Liver (tissue), 3 donors: Measurements from ENCODE around the gene RAVER2.

Experiments used
- YY1 ChIP-seq: IDR thresholded peaks from 2 replicates; pipeline ENCODE4 v1.6.1; 2016; ENCODE audit warnings: antibody characterized with exemption, mild to moderate bottlenecking
- TF ChIP-seq, protein P1 (sequence below): IDR thresholded peaks from 2 replicates; pipeline ENCODE4 v1.6.1; 2016; ENCODE audit warnings: antibody characterized with exemption, mild to moderate bottlenecking
- TF ChIP-seq, protein P2 (sequence below): IDR thresholded peaks from 2 replicates; pipeline ENCODE4 v1.6.1; 2016; ENCODE audit warnings: antibody characterized with exemption
- TF ChIP-seq, protein P3 (sequence below): IDR thresholded peaks from 2 replicates; pipeline ENCODE4 v1.6.1; 2016; ENCODE audit warnings: antibody characterized with exemption
- TF ChIP-seq, protein P4 (sequence below): fragments of 150-350 bp; IDR thresholded peaks from 2 replicates; pipeline ENCODE4 v1.5.1; 2017; ENCODE audit warnings: improper control_type of control experiment, low read depth, low read length; ENCODE audit not compliant: missing input control
- TF ChIP-seq, protein P5 (sequence below): IDR thresholded peaks from 2 replicates; pipeline ENCODE4 v1.6.1; 2016; ENCODE audit warnings: antibody characterized with exemption
- donor health status: healthy.
- donor health status: healthy.

DNA sequence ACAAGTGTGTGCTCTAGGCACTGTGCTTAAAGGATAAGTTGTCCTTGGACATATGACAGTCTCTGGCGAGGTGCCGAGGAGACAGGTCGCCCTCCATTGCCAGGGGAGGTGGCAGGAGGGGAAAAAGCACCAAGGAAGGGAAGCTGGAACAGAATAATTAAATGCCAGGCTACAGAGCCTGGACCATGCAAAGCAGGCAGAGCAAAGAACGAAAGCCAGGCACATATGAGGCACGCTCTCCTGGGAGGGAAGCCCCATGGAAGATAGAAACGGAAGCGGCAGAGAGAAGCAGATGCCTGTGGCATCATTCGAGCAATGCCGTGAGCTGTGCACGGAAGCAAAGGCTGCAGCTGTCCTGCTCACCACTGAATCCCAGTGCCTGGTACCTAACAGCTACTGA is 130.2 kb downstream of the RAVER2 start:
- TF ChIP-seq, protein P1, sequence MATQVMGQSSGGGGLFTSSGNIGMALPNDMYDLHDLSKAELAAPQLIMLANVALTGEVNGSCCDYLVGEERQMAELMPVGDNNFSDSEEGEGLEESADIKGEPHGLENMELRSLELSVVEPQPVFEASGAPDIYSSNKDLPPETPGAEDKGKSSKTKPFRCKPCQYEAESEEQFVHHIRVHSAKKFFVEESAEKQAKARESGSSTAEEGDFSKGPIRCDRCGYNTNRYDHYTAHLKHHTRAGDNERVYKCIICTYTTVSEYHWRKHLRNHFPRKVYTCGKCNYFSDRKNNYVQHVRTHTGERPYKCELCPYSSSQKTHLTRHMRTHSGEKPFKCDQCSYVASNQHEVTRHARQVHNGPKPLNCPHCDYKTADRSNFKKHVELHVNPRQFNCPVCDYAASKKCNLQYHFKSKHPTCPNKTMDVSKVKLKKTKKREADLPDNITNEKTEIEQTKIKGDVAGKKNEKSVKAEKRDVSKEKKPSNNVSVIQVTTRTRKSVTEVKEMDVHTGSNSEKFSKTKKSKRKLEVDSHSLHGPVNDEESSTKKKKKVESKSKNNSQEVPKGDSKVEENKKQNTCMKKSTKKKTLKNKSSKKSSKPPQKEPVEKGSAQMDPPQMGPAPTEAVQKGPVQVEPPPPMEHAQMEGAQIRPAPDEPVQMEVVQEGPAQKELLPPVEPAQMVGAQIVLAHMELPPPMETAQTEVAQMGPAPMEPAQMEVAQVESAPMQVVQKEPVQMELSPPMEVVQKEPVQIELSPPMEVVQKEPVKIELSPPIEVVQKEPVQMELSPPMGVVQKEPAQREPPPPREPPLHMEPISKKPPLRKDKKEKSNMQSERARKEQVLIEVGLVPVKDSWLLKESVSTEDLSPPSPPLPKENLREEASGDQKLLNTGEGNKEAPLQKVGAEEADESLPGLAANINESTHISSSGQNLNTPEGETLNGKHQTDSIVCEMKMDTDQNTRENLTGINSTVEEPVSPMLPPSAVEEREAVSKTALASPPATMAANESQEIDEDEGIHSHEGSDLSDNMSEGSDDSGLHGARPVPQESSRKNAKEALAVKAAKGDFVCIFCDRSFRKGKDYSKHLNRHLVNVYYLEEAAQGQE, result no peak
- TF ChIP-seq, protein P2, sequence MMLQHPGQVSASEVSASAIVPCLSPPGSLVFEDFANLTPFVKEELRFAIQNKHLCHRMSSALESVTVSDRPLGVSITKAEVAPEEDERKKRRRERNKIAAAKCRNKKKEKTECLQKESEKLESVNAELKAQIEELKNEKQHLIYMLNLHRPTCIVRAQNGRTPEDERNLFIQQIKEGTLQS, result no peak
- TF ChIP-seq, protein P3, sequence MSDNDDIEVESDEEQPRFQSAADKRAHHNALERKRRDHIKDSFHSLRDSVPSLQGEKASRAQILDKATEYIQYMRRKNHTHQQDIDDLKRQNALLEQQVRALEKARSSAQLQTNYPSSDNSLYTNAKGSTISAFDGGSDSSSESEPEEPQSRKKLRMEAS, result no peak
- TF ChIP-seq, protein P4, sequence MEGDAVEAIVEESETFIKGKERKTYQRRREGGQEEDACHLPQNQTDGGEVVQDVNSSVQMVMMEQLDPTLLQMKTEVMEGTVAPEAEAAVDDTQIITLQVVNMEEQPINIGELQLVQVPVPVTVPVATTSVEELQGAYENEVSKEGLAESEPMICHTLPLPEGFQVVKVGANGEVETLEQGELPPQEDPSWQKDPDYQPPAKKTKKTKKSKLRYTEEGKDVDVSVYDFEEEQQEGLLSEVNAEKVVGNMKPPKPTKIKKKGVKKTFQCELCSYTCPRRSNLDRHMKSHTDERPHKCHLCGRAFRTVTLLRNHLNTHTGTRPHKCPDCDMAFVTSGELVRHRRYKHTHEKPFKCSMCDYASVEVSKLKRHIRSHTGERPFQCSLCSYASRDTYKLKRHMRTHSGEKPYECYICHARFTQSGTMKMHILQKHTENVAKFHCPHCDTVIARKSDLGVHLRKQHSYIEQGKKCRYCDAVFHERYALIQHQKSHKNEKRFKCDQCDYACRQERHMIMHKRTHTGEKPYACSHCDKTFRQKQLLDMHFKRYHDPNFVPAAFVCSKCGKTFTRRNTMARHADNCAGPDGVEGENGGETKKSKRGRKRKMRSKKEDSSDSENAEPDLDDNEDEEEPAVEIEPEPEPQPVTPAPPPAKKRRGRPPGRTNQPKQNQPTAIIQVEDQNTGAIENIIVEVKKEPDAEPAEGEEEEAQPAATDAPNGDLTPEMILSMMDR, result no peak
- TF ChIP-seq, protein P5, sequence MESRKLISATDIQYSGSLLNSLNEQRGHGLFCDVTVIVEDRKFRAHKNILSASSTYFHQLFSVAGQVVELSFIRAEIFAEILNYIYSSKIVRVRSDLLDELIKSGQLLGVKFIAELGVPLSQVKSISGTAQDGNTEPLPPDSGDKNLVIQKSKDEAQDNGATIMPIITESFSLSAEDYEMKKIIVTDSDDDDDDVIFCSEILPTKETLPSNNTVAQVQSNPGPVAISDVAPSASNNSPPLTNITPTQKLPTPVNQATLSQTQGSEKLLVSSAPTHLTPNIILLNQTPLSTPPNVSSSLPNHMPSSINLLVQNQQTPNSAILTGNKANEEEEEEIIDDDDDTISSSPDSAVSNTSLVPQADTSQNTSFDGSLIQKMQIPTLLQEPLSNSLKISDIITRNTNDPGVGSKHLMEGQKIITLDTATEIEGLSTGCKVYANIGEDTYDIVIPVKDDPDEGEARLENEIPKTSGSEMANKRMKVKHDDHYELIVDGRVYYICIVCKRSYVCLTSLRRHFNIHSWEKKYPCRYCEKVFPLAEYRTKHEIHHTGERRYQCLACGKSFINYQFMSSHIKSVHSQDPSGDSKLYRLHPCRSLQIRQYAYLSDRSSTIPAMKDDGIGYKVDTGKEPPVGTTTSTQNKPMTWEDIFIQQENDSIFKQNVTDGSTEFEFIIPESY, result no peak
- TF ChIP-seq YY1, result no peak
